HuH-7 (cell line): ENCODE results near the gene OR11A1.

Source experiments
- DNase-seq: peaks from one replicate; pipeline ENCODE4 v3.0.0; 2011; ENCODE audit warnings: low spot score

OR11A1 gene

DNA sequence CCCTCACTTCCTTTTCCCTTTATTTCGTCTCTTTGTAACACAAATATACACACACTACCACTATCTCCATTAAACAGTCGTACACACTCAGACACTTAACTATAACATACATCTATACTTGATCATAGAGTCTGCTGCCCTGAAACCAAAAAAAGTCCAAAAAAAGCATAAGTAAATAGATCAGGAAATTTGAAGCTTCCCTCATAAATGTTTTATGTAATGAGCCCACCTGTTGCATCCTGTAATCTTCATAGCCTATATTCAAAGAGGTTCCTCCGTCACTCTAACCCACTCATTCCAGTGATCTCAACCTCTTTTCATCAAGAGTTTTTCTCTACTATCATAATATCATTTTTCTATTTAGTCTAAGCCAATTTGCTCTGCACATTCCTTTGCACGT lies 68.3 kb downstream of the OR11A1 start:
- DNase-seq = no peak

DNA sequence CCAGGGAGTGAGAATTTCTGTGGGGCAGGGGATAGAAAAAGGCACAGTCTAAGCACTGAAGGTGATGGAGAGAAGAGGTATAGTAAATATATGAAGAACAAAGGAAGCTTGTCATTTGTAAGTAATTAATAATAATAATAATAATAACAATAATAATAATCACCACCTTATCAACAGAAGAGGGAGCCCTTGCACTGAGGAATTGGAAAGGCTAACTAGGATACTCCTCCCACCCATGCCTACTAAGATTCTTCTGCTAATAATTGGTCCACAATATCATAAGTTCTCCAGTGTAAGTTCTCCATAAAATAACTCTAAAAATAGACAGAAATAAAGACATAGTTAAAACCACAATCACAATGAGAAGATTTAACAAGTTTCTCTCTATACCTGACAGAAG lies 80.9 kb downstream of the OR11A1 start:
- DNase-seq = no peak
